NT2/D1 (cell line): Measurements from ENCODE around the gene COG7.

ENCODE experiments used
- SUZ12 ChIP-seq: IDR thresholded peaks from 2 replicates; pipeline ENCODE4 v1.6.1; 2011; ENCODE audit not compliant: insufficient read length, insufficient read depth; ENCODE audit errors: extremely low read depth
- YY1 ChIP-seq: IDR thresholded peaks from 2 replicates; pipeline ENCODE4 v1.6.1; 2011; ENCODE audit not compliant: insufficient read length, insufficient read depth
- ZNF274 ChIP-seq: IDR thresholded peaks from 2 replicates; pipeline ENCODE4 v1.6.1; 2011; ENCODE audit warnings: mild to moderate bottlenecking, low read depth, low read length

DNA sequence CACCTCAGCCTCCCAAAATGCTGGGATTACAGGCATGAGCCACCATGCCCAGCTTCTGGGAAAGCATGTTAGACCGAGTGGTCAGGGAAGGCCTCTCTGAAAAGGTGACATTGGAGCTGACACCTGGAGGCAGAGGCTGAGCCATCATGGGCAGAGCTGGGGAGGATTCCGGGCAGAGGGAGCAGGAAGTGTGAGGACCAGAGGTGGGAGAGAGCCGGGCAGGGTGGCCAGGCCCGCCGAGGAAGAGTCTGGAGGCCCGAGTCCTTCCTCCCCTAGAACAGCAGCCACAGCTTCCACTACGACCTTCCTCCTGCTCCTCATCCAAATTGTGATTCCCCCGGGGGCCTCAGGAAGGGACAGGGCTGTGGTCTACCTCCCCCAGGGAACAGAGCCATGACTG lies 74.7 kb downstream of the COG7 start:
- no peak for TF ChIP-seq SUZ12
- no peak for TF ChIP-seq YY1
- TF ChIP-seq ZNF274 = no peak
